Parathyroid adenoma (tissue), 2 donors: ENCODE data around the gene GTF3C5.

Source experiments
- H2AFZ ChIP-seq: fragments of 300-600 bp; sonication (generic); one replicate; pipeline ENCODE4 v1.7.0; 2017; ENCODE audit warnings: antibody characterized with exemption, mild to moderate bottlenecking
- H3K27ac ChIP-seq: fragments of 300-600 bp; sonication (generic); one replicate; pipeline ENCODE4 v1.7.0; 2017
- H3K27me3 ChIP-seq: fragments of 300-600 bp; sonication (generic); one replicate; pipeline ENCODE4 v1.7.0; 2017; ENCODE audit warnings: low read length; ENCODE audit not compliant: control insufficient read depth, insufficient read depth
- H3K36me3 ChIP-seq: fragments of 300-600 bp; sonication (generic); one replicate; pipeline ENCODE4 v1.7.0; 2017; ENCODE audit warnings: low read length; ENCODE audit not compliant: control insufficient read depth, insufficient read depth
- H3K4me1 ChIP-seq: fragments of 300-600 bp; sonication (generic); one replicate; pipeline ENCODE4 v1.7.0; 2017; ENCODE audit warnings: control low read depth
- H3K4me2 ChIP-seq: fragments of 300-600 bp; sonication (generic); one replicate; pipeline ENCODE4 v1.7.0; 2017; ENCODE audit warnings: low read length
- H3K4me3 ChIP-seq: fragments of 300-600 bp; sonication (generic); one replicate; pipeline ENCODE4 v1.7.0; 2017; ENCODE audit warnings: low read depth, low read length
- H3K79me2 ChIP-seq: fragments of 300-600 bp; sonication (generic); one replicate; pipeline ENCODE4 v1.7.0; 2017; ENCODE audit warnings: control low read depth
- H3K9ac ChIP-seq: fragments of 300-600 bp; sonication (generic); one replicate; pipeline ENCODE4 v1.7.0; 2017; ENCODE audit warnings: mild to moderate bottlenecking
- H3K9me3 ChIP-seq: fragments of 300-600 bp; sonication (generic); one replicate; pipeline ENCODE4 v1.7.0; 2017; ENCODE audit warnings: low read length; ENCODE audit not compliant: control insufficient read depth
- TF ChIP-seq, protein P1 (sequence below): fragments of 300-600 bp; sonication (generic); IDR thresholded peaks from one replicate; pipeline ENCODE4 v1.7.0; 2017; ENCODE audit warnings: antibody characterized with exemption, mild to moderate bottlenecking
- donor health status: primary hyperparathyroidism.

Gene GTF3C5

DNA sequence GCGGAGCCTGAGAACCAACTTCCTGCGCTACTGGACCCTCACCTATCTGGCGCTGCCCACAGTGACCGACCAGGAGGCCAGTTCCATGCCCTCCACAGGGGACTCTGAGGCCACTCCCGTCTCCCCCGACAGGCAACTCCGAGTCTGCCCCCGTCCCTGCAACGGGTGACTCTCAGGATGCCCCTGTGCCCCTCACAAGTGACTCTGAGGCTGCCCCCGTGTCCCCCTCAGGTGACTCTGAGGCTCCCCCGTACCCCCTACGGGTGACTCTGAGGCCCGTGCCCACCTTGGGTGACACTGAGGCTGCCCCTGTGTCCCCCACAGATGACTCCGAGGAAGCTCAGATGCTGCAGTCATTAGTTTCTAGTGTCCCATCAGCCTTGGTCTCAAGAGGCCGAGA, 56.1 kb downstream of the GTF3C5 start:
- TF ChIP-seq, protein P1, sequence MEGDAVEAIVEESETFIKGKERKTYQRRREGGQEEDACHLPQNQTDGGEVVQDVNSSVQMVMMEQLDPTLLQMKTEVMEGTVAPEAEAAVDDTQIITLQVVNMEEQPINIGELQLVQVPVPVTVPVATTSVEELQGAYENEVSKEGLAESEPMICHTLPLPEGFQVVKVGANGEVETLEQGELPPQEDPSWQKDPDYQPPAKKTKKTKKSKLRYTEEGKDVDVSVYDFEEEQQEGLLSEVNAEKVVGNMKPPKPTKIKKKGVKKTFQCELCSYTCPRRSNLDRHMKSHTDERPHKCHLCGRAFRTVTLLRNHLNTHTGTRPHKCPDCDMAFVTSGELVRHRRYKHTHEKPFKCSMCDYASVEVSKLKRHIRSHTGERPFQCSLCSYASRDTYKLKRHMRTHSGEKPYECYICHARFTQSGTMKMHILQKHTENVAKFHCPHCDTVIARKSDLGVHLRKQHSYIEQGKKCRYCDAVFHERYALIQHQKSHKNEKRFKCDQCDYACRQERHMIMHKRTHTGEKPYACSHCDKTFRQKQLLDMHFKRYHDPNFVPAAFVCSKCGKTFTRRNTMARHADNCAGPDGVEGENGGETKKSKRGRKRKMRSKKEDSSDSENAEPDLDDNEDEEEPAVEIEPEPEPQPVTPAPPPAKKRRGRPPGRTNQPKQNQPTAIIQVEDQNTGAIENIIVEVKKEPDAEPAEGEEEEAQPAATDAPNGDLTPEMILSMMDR: no peak
- H3K4me1 ChIP-seq: no peaks in the 10 kb centered on the region
- no peak overlapping the region for H3K4me2 ChIP-seq
- H3K4me3 ChIP-seq: no peak overlapping the region
- H3K36me3 ChIP-seq: no peaks in the 10 kb centered on the region
- H2AFZ ChIP-seq: no peak overlapping the region
- no peak overlapping the region for H3K9ac ChIP-seq
- H3K27me3 ChIP-seq: no peaks in the 10 kb centered on the region
- H3K79me2 ChIP-seq: no peaks in the 10 kb centered on the region
- H3K27ac ChIP-seq: no peak overlapping the region
- H3K9me3 ChIP-seq: no peaks in the 10 kb centered on the region

DNA sequence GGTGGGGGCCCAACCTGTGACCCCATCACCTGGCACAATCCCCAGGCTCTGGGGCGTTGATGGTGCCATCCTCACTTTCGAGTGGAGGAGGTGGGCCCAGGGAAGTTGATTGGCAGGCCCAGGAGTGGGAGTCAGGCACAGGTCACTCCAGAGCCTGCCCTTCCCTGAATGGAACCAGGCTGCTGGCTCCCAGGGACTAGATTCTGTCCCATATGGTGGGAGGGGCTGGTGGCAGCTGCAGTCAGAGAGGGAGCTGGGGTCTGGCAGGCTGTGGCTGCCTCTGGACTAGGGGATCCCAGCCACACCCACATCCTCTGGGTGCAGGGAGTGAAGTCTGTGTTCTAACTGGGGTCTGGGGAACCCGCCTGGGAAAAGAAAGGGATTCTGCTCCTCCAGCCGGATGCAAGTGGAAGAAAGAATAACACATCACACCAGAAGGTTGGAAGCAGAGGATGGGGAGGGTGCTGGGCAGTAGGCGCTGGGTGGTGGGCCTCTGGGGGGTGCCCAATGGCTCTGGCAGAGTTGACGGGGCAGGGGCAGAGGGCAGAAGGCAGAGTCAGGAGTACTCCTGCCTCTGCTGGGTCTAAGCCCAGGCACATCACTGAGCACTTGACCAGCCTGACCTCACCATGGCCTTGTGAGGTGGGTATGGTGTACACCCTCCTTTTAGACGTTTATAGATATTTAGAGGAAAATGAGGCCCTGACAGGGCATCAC, 56.8 kb downstream of the GTF3C5 start:
- H3K9me3 ChIP-seq: no peaks in the 10 kb centered on the region
- no peaks in the 10 kb centered on the region for H3K79me2 ChIP-seq
- no peaks in the 10 kb centered on the region for H3K4me1 ChIP-seq
- no peaks in the 10 kb centered on the region for H3K36me3 ChIP-seq
- no peaks in the 10 kb centered on the region for H3K27me3 ChIP-seq
- no peak overlapping the region for H3K9ac ChIP-seq
- TF ChIP-seq, protein P1: no peak
- no peak overlapping the region for H3K4me3 ChIP-seq
- no peak overlapping the region for H3K27ac ChIP-seq
- H3K4me2 ChIP-seq: no peak overlapping the region
- H2AFZ ChIP-seq: no peak overlapping the region

DNA sequence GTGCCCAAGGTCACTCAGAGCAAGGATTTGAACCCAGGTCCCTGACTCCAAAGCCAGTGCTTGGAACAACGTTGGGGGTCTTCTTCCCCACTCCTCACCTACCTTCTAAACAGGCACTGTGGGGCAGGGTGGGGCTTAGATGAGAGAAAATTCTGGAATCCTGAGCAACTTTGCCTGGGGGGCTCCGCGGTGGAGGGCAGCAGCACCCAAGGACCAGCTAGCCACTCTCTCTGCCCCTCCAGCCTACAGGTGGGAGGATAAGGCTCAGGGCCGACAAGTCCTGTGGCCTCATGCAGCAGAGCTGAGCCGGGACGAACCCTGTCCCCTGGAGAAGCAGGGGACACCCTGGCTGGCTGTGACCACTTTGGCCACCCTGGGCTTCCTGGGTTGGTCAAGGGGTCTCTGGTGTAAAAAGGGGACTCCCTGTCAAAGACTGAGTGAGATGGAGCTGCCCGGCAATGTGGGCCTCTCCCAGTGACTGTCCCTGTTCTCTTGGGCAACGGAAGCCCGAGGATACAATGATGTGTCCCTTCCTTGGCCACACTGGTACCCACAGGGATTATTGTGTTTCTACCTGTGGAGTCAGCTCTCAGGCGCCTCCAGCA, 57.5 kb downstream of the GTF3C5 start:
- H3K27me3 ChIP-seq: no peaks in the 10 kb centered on the region
- H3K4me1 ChIP-seq: no peaks in the 10 kb centered on the region
- TF ChIP-seq, protein P1: no peak
- H3K4me2 ChIP-seq: no peak overlapping the region
- H2AFZ ChIP-seq: no peak overlapping the region
- H3K36me3 ChIP-seq: no peaks in the 10 kb centered on the region
- H3K9ac ChIP-seq: no peak overlapping the region
- no peaks in the 10 kb centered on the region for H3K79me2 ChIP-seq
- H3K9me3 ChIP-seq: no peaks in the 10 kb centered on the region
- H3K4me3 ChIP-seq: no peak overlapping the region
- H3K27ac ChIP-seq: no peak overlapping the region

DNA sequence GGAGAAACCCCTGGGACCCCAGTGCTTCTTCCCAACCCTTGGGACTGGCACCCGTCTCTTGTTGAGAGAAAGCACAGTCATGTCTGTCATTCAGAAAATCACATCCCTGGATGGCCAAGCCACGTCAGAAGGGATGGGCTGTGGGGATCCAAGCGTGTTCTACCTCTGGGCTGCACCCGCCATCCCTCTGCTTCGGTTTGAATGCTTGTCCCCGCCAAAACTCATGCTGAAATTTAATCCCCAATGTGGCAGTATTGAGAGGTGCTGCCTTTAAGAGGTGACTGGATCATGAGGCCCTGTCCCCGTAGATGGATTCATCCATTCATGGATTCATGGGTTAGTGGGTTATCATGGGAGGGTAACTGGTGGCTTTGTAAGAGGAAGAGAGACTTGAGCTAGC, 58.0 kb downstream of the GTF3C5 start:
- H3K9me3 ChIP-seq: no peaks in the 10 kb centered on the region
- TF ChIP-seq, protein P1: no peak
- H3K27ac ChIP-seq: no peak overlapping the region
- no peaks in the 10 kb centered on the region for H3K27me3 ChIP-seq
- no peaks in the 10 kb centered on the region for H3K79me2 ChIP-seq
- H3K36me3 ChIP-seq: no peaks in the 10 kb centered on the region
- H3K4me3 ChIP-seq: no peak overlapping the region
- H3K4me1 ChIP-seq: no peaks in the 10 kb centered on the region
- no peak overlapping the region for H3K4me2 ChIP-seq
- no peak overlapping the region for H3K9ac ChIP-seq
- no peak overlapping the region for H2AFZ ChIP-seq

DNA sequence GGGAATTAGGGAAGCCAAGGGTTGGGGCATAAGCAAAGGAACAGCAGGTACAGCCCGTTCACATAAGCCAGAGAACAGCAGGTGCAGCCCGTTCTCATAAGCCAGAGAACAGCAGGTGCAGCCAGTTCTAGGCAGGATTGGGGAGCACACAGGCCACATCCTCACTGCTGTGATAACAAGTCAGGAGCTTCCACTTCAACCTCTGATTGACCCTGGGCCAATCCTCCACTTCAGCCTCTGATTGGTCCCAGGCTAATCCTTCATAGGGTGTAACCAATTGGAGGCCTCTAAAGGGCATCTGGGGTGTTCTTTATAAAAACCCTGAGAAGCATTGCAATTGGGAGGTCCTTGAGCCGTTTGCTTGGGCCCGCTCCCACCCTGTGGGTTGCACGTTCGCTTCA, 58.5 kb downstream of the GTF3C5 start:
- Histone ChIP-seq H3K27me3 (no peaks in the 10 kb centered on the region), H3K4me1 (no peaks in the 10 kb centered on the region), H3K9me3 (no peaks in the 10 kb centered on the region), H2AFZ (no peak overlapping the region), H3K4me2 (no peak overlapping the region), H3K36me3 (no peaks in the 10 kb centered on the region), H3K9ac (no peak overlapping the region), H3K79me2 (no peaks in the 10 kb centered on the region), H3K27ac (no peak overlapping the region), H3K4me3 (no peak overlapping the region)
- TF ChIP-seq, protein P1: no peak
